DOHH2 (cell line): ENCODE measurements around the gene RBPMS2.

Experiments used
- H3F3A ChIP-seq: fragments of 200-600 bp; sonication (generic), shearing (Covaris generic); 2 replicates; pipeline ENCODE4 v1.6.0; 2016; ENCODE audit warnings: antibody characterized with exemption, mild to moderate bottlenecking; ENCODE audit not compliant: control insufficient read depth, insufficient read depth
- H3K27ac ChIP-seq: fragments of 200-600 bp; sonication (generic); 2 replicates; pipeline ENCODE4 v1.5.1; 2014; ENCODE audit warnings: low read depth, mild to moderate bottlenecking, low read length, moderate library complexity
- H3K27me3 ChIP-seq: fragments of 200-600 bp; sonication (generic); 2 replicates; pipeline ENCODE4 v1.6.1; 2014; ENCODE audit warnings: mild to moderate bottlenecking, low read length, mixed read lengths; ENCODE audit not compliant: control insufficient read depth
- H3K36me3 ChIP-seq: fragments of 200-600 bp; sonication (generic); 2 replicates; pipeline ENCODE4 v1.6.1; 2014; ENCODE audit warnings: mild to moderate bottlenecking, low read length, moderate library complexity, mixed read lengths; ENCODE audit not compliant: control insufficient read depth
- H3K4me1 ChIP-seq: fragments of 200-600 bp; sonication (generic); 2 replicates; pipeline ENCODE4 v1.6.1; 2014; ENCODE audit warnings: mild to moderate bottlenecking, low read length, mixed read lengths; ENCODE audit not compliant: control insufficient read depth
- H3K4me2 ChIP-seq: fragments of 200-600 bp; sonication (generic); 2 replicates; pipeline ENCODE4 v1.6.0; 2014; ENCODE audit warnings: mild to moderate bottlenecking, low read length, moderate library complexity
- H3K4me3 ChIP-seq: fragments of 200-600 bp; sonication (generic); 2 replicates; pipeline ENCODE4 v1.5.1; 2014; ENCODE audit warnings: mild to moderate bottlenecking, low read length, mixed read lengths
- H3K79me2 ChIP-seq: fragments of 200-600 bp; sonication (generic); 2 replicates; pipeline ENCODE4 v1.6.1; 2014; ENCODE audit warnings: mild to moderate bottlenecking, low read length, mixed read lengths; ENCODE audit not compliant: control insufficient read depth
- H3K9me2 ChIP-seq: fragments of 200-600 bp; sonication (generic); replicated peaks from 2 replicates; pipeline ENCODE4 v1.6.1; 2014; ENCODE audit warnings: mild to moderate bottlenecking, low read length, mixed read lengths; ENCODE audit not compliant: control insufficient read depth
- H3K9me3 ChIP-seq: fragments of 200-600 bp; sonication (generic); 2 replicates; pipeline ENCODE4 v1.6.1; 2014; ENCODE audit warnings: antibody characterized with exemption, low read length, mixed read lengths; ENCODE audit not compliant: control insufficient read depth, insufficient read depth
- H4K20me1 ChIP-seq: fragments of 200-600 bp; sonication (generic); 2 replicates; pipeline ENCODE4 v1.6.0; 2014; ENCODE audit warnings: low read depth, mild to moderate bottlenecking, antibody characterized with exemption, low read length, moderate library complexity; ENCODE audit not compliant: control insufficient read depth, insufficient read depth
- CTCF ChIP-seq: fragments of 200-600 bp; sonication (generic); IDR thresholded peaks from one replicate; pipeline ENCODE4 v1.5.1; 2014; ENCODE audit warnings: antibody characterized with exemption, mild to moderate bottlenecking, low read depth, low read length; ENCODE audit not compliant: poor library complexity, severe bottlenecking
- EZH2phosphoT487 ChIP-seq: fragments of 200-600 bp; sonication (generic); IDR thresholded peaks from 2 replicates; pipeline ENCODE4 v1.6.1; 2017; ENCODE audit warnings: borderline replicate concordance, mild to moderate bottlenecking, antibody characterized with exemption, low read length, moderate library complexity, mixed read lengths

RBPMS2 gene

GRCh38 chr15:64690578-64691296 is 84.7 kb downstream of the RBPMS2 start:
- H3K9me2 ChIP-seq: no peaks in the 10 kb centered on the region
- H3K27ac ChIP-seq: no peak overlapping the region
- H4K20me1 ChIP-seq: peaks cover 10% of the 10 kb centered on the region; the same call in 1 of the 2 replicates
- peaks cover 14% of the 10 kb centered on the region for H3K4me1 ChIP-seq
- no peak overlapping the region for H3K4me3 ChIP-seq
- no peaks in the 10 kb centered on the region for H3K9me3 ChIP-seq
- TF ChIP-seq EZH2phosphoT487: no peak
- TF ChIP-seq CTCF: peak; percentile 42
- H3K27me3 ChIP-seq: no peaks in the 10 kb centered on the region
- no peak overlapping the region for H3K4me2 ChIP-seq
- H3K79me2 ChIP-seq: peaks cover 25% of the 10 kb centered on the region
- no peaks in the 10 kb centered on the region for H3F3A ChIP-seq
- peaks cover 62% of the 10 kb centered on the region for H3K36me3 ChIP-seq

GRCh38 chr15:64690008-64690407 is 85.4 kb downstream of the RBPMS2 start:
- H3K27ac ChIP-seq: no peak overlapping the region

More at GRCh38 chr15:64690008-64690407, 85.4 kb downstream of the RBPMS2 start:
- H3K4me3 ChIP-seq: no peak overlapping the region
- H3K4me2 ChIP-seq: no peak overlapping the region
- no peaks in the 10 kb centered on the region for H3K27me3 ChIP-seq
- peaks cover 21% of the 10 kb centered on the region for H3K79me2 ChIP-seq
- H3K36me3 ChIP-seq: peaks cover 59% of the 10 kb centered on the region
- H3K9me3 ChIP-seq: no peaks in the 10 kb centered on the region
- H4K20me1 ChIP-seq: peaks cover 8% of the 10 kb centered on the region; the same call in 1 of the 2 replicates
- no peaks in the 10 kb centered on the region for H3K9me2 ChIP-seq
- H3F3A ChIP-seq: no peaks in the 10 kb centered on the region
- peaks cover 7% of the 10 kb centered on the region for H3K4me1 ChIP-seq
- TF ChIP-seq CTCF (no peak), EZH2phosphoT487 (no peak)
